C4-2B (cell line): ENCODE results near the gene WFIKKN1.

Experiments used
- ZFX ChIP-seq: fragments of 450-650 bp; IDR thresholded peaks from 2 replicates; pipeline ENCODE4 v1.6.1; 2017
- TF ChIP-seq, protein P1 (sequence below): fragments of 450-650 bp; conservative IDR thresholded peaks from 2 replicates; pipeline ENCODE4 v1.5.1; 2017; ENCODE audit warnings: mild to moderate bottlenecking

- TF ChIP-seq, protein P1, sequence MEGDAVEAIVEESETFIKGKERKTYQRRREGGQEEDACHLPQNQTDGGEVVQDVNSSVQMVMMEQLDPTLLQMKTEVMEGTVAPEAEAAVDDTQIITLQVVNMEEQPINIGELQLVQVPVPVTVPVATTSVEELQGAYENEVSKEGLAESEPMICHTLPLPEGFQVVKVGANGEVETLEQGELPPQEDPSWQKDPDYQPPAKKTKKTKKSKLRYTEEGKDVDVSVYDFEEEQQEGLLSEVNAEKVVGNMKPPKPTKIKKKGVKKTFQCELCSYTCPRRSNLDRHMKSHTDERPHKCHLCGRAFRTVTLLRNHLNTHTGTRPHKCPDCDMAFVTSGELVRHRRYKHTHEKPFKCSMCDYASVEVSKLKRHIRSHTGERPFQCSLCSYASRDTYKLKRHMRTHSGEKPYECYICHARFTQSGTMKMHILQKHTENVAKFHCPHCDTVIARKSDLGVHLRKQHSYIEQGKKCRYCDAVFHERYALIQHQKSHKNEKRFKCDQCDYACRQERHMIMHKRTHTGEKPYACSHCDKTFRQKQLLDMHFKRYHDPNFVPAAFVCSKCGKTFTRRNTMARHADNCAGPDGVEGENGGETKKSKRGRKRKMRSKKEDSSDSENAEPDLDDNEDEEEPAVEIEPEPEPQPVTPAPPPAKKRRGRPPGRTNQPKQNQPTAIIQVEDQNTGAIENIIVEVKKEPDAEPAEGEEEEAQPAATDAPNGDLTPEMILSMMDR, result no peak
- TF ChIP-seq ZFX, result no peak
These were observed 13.8 kb downstream of the WFIKKN1 start for GRCh38 chr16:644556-644955.
